Nephron progenitor cell (in vitro differentiated cells): ENCODE results near the gene ADAMTS9.

Experiments
- DNase-seq: peaks from one replicate; pipeline ENCODE4 v3.0.0; 2021
- H3K27ac Mint-ChIP-seq: 2 replicates; pipeline ENCODE4 v1.8.0; 2021; ENCODE audit warnings: mild to moderate bottlenecking, moderate library complexity, mixed read lengths
- H3K27me3 Mint-ChIP-seq: 2 replicates; pipeline ENCODE4 v1.8.0; 2021; ENCODE audit warnings: mild to moderate bottlenecking, low read depth, mixed read lengths; ENCODE audit not compliant: poor library complexity
- H3K36me3 Mint-ChIP-seq: 2 replicates; pipeline ENCODE4 v1.8.0; 2021; ENCODE audit warnings: low read depth, mixed read lengths
- H3K4me1 Mint-ChIP-seq: 2 replicates; pipeline ENCODE4 v1.8.0; 2021; ENCODE audit warnings: mixed read lengths
- H3K4me3 Mint-ChIP-seq: 2 replicates; pipeline ENCODE4 v1.8.0; 2021; ENCODE audit warnings: mild to moderate bottlenecking, moderate library complexity, mixed read lengths
- H3K9me3 Mint-ChIP-seq: 2 replicates; pipeline ENCODE4 v1.8.0; 2021; ENCODE audit warnings: mild to moderate bottlenecking, moderate library complexity, mixed read lengths
- CTCF ChIP-seq: fragments of 200-600 bp; sonication (generic); IDR thresholded peaks from 2 replicates; pipeline ENCODE4 v1.5.0; 2021; ENCODE audit warnings: antibody characterized with exemption

Gene ADAMTS9

GRCh38 chr3:64621726-64622395 is 65.9 kb downstream of the ADAMTS9 start:
- Mint-ChIP-seq H3K36me3 (peaks cover 89% of the 10 kb centered on the region), H3K9me3 (peaks cover 13% of the 10 kb centered on the region), H3K4me1 (peaks cover 20% of the 10 kb centered on the region), H3K4me3 (no peak overlapping the region), H3K27me3 (peaks cover 4% of the 10 kb centered on the region), H3K27ac (no peak overlapping the region)
- TF ChIP-seq CTCF: no peak
- no peak for DNase-seq

- H3K27me3 Mint-ChIP-seq: peaks cover 4% of the 10 kb centered on the region
- H3K36me3 Mint-ChIP-seq: peaks cover 90% of the 10 kb centered on the region
- peaks cover 13% of the 10 kb centered on the region for H3K9me3 Mint-ChIP-seq
- peaks cover 14% of the 10 kb centered on the region for H3K4me1 Mint-ChIP-seq
- no peak for DNase-seq
- H3K27ac Mint-ChIP-seq: no peak overlapping the region
- no peak overlapping the region for H3K4me3 Mint-ChIP-seq
- no peak for TF ChIP-seq CTCF
Observed at GRCh38 chr3:64621275-64621674, 66.5 kb downstream of the ADAMTS9 start.

DNA sequence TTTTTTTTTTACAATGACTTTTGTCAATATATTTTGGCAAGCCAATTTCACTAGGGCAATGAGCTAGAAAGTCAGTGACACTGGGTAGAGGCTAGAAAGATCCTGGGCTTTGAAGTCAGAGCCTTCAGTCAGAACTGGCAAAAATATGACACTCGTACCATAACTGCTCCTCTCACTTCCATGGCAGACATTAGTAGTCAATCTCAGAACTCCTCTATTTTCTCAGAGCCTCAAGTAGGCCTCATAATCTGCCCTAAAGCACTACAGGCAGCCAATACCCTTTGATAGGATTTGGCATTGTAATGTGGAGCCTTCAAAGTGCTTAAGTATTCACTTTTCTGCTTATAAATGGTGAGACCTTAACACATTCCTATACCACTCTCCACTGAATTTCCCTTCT is 67.8 kb downstream of the ADAMTS9 start:
- peaks cover 10% of the 10 kb centered on the region for H3K4me1 Mint-ChIP-seq
- H3K27ac Mint-ChIP-seq: no peak overlapping the region
- no peak for DNase-seq
- no peak overlapping the region for H3K4me3 Mint-ChIP-seq
- peaks cover 4% of the 10 kb centered on the region for H3K27me3 Mint-ChIP-seq
- peaks cover 13% of the 10 kb centered on the region for H3K9me3 Mint-ChIP-seq
- no peak for TF ChIP-seq CTCF
- peaks cover 91% of the 10 kb centered on the region for H3K36me3 Mint-ChIP-seq

DNA sequence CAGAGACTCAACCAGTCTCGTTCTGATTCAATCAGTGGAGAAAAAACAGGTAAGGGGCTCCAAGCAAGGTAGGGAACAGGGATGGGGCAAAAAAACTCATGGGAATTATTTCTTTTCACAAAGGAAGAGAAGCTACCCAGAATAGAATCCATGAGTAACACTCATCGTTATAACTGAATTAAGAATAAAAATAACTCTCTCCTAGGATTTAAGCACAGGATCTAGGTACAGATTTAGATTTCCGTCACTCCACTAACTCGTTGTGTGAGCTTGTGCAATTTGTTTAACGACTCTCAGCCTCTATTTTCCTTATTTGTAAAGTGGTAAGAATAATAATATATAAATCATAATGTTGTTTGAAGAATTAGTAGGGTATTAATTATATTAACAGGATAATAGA is 68.6 kb downstream of the ADAMTS9 start:
- H3K4me3 Mint-ChIP-seq: no peak overlapping the region
- no peak overlapping the region for H3K27ac Mint-ChIP-seq
- peaks cover 94% of the 10 kb centered on the region for H3K36me3 Mint-ChIP-seq
- peaks cover 13% of the 10 kb centered on the region for H3K9me3 Mint-ChIP-seq
- no peak for DNase-seq
- no peak for TF ChIP-seq CTCF
- H3K4me1 Mint-ChIP-seq: peaks cover 16% of the 10 kb centered on the region
- peaks cover 4% of the 10 kb centered on the region for H3K27me3 Mint-ChIP-seq

DNA sequence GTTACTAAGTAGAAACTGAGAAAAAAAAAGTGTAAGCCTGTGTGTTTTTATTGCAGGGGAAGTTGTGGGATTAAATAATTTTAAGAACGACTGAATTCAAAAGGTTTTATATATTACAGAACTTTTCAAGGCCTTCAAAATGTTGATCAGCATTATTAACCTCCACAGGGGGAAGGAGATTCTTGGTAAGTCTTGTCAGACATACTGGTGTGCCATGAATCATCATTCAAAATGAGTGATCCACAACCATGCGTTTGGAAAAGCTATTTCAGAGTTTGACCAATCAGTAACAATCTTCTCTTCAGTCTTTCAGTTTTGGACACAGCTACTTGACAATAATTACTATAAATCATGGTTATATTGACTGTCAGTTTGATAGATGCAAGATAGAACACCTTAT is 70.2 kb downstream of the ADAMTS9 start:
- no peak for TF ChIP-seq CTCF
- peaks cover 4% of the 10 kb centered on the region for H3K27me3 Mint-ChIP-seq
- no peak overlapping the region for H3K27ac Mint-ChIP-seq
- peaks cover 6% of the 10 kb centered on the region for H3K9me3 Mint-ChIP-seq
- H3K4me3 Mint-ChIP-seq: no peak overlapping the region
- peaks cover 94% of the 10 kb centered on the region for H3K36me3 Mint-ChIP-seq
- H3K4me1 Mint-ChIP-seq: peaks cover 32% of the 10 kb centered on the region
- DNase-seq: no peak

DNA sequence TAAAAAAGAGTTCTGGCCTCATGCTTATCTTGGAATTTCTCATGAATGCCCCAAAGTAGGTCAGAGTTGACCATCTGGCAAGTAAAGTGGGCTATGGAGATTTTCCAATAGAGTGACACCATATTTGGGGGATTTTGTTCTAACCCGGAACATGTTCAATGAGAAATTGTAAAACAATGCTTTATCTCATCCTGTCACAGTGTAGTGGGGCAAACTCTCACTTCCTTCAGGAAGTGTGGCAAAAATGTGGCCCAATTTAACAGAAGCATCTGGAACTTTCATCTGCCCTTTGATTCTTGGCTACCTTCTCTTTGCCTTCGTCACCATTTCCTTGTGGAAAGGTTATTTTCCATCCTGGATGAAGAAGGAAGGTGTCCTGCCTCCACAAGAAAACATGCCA is 70.8 kb downstream of the ADAMTS9 start:
- Mint-ChIP-seq H3K27ac (no peak overlapping the region), H3K36me3 (peaks cover 93% of the 10 kb centered on the region), H3K9me3 (peaks cover 6% of the 10 kb centered on the region), H3K27me3 (peaks cover 4% of the 10 kb centered on the region), H3K4me3 (no peak overlapping the region), H3K4me1 (peaks cover 38% of the 10 kb centered on the region)
- DNase-seq: no peak
- TF ChIP-seq CTCF: no peak
